CD4-positive, alpha-beta T cell treated with Interleukin-12 subunit alpha and Interleukin-12 subunit beta, for 1 hour (primary cell): ENCODE data around the gene NHEJ1.

Source experiments
- DNase-seq: peaks from one replicate; pipeline ENCODE4 v3.0.0-alpha.2; 2020

Gene NHEJ1

GRCh38 chr2:219027511-219028055, 133.0 kb downstream of the NHEJ1 start:
- no peak for DNase-seq

- DNase-seq: no peak
Observed at GRCh38 chr2:219026946-219027345, 133.7 kb downstream of the NHEJ1 start.

GRCh38 chr2:219025637-219026585, 134.7 kb downstream of the NHEJ1 start:
- DNase-seq: no peak
